Activated T-cell treated with anti-CD3 and anti-CD28 coated beads, Interleukin-2, amount 50 U/mL, for 72 hours (primary cell): ENCODE data around the gene NDUFV1. TPM values are rescaled to one million over a fixed set of nuclear protein-coding genes. Genes with fewer than 3 reads are reported as not detected.
"Not testable (repeated sequence)": the region's sequence is repeated elsewhere in the genome, so short reads cannot be mapped to it uniquely, and the experiment has no call there.

Experiments used
- ATAC-seq, 2 donors: fragments of 150-1000 bp; cut with Tn5 transposase; replicated peaks in 1 of 2; 2 replicates each; pipeline ENCODE4 v1.10.0; 2021; ENCODE audit warnings: moderate library complexity in 2 of 2, mild to moderate bottlenecking in 1 of 2
- DNase-seq, 2 donors: peaks; one replicate each; pipeline ENCODE4 v3.0.0; 2021 to 2022; ENCODE audit warnings: mixed read lengths in 1 of 2
- H3K27ac Mint-ChIP-seq: one replicate; pipeline ENCODE4 v1.8.0; 2022; ENCODE audit warnings: mild to moderate bottlenecking, moderate library complexity, mixed read lengths
- H3K27me3 Mint-ChIP-seq: one replicate; pipeline ENCODE4 v1.8.0; 2022; ENCODE audit warnings: low read depth, mixed read lengths
- H3K36me3 Mint-ChIP-seq, 2 donors: one replicate each; pipeline ENCODE4 v1.8.0; 2022; ENCODE audit warnings: mixed read lengths in 2 of 2, mild to moderate bottlenecking in 1 of 2; ENCODE audit not compliant: insufficient read depth in 2 of 2
- H3K4me1 Mint-ChIP-seq: one replicate; pipeline ENCODE4 v1.8.0; 2022; ENCODE audit warnings: low read depth, mixed read lengths
- H3K4me3 Mint-ChIP-seq, 2 donors: one replicate each; pipeline ENCODE4 v1.8.0; 2022; ENCODE audit warnings: mild to moderate bottlenecking in 2 of 2, mixed read lengths in 2 of 2, moderate library complexity in 2 of 2
- H3K9me3 Mint-ChIP-seq, 2 donors: one replicate each; pipeline ENCODE4 v1.8.0; 2022; ENCODE audit warnings: mixed read lengths in 2 of 2
- total RNA-seq, 2 donors: library from RNA; stranded (reverse); gene quantifications; one replicate each; pipeline ENCODE4 v1.2.3, GENCODE V29; 2022

Gene NDUFV1
- total RNA-seq, 2 donors from 2014 or later = 220 to 244 TPM

- DNase-seq (no peak), ATAC-seq (no peak)
- Mint-ChIP-seq H3K9me3 (no peaks in the 10 kb centered on the region), H3K4me3 (peak overlapping the region; percentile 63 to 66), H3K27me3 (no peaks in the 10 kb centered on the region), H3K36me3 (peaks cover 0 to 2% of the 10 kb centered on the region in 2 donors), H3K27ac (peak overlapping the region; percentile 78), H3K4me1 (peaks cover 37% of the 10 kb centered on the region)
These were observed 10.7 kb downstream of the NDUFV1 start for GRCh38 chr11:67617243-67617953.

- H3K4me3 Mint-ChIP-seq, H3K36me3 Mint-ChIP-seq, H3K9me3 Mint-ChIP-seq, ATAC-seq, DNase-seq, H3K27ac Mint-ChIP-seq, H3K27me3 Mint-ChIP-seq: not testable (repeated sequence)
- H3K4me1 Mint-ChIP-seq = peaks cover 23% of the 10 kb centered on the region
These were observed 12.3 kb downstream of the NDUFV1 start for GRCh38 chr11:67618901-67619659.

- DNase-seq, H3K9me3 Mint-ChIP-seq, H3K4me3 Mint-ChIP-seq, H3K36me3 Mint-ChIP-seq, H3K27me3 Mint-ChIP-seq, ATAC-seq, H3K27ac Mint-ChIP-seq: not testable (repeated sequence)
- H3K4me1 Mint-ChIP-seq = peaks cover 15% of the 10 kb centered on the region
These were observed 13.2 kb downstream of the NDUFV1 start for GRCh38 chr11:67619683-67620618.

GRCh38 chr11:67620621-67621020 lies 13.9 kb downstream of the NDUFV1 start:
- H3K4me3 Mint-ChIP-seq, H3K4me1 Mint-ChIP-seq, ATAC-seq: not testable (repeated sequence)

GRCh38 chr11:67621928-67622327 lies 15.2 kb downstream of the NDUFV1 start:
- not testable (repeated sequence) for H3K36me3 Mint-ChIP-seq, H3K4me3 Mint-ChIP-seq, H3K4me1 Mint-ChIP-seq, H3K9me3 Mint-ChIP-seq, H3K27me3 Mint-ChIP-seq, H3K27ac Mint-ChIP-seq, DNase-seq, ATAC-seq

More at GRCh38 chr11:67620621-67621020, 13.9 kb downstream of the NDUFV1 start:
- not testable (repeated sequence) for DNase-seq, H3K27ac Mint-ChIP-seq, H3K9me3 Mint-ChIP-seq, H3K36me3 Mint-ChIP-seq, H3K27me3 Mint-ChIP-seq

- H3K27me3 Mint-ChIP-seq, H3K4me3 Mint-ChIP-seq, H3K4me1 Mint-ChIP-seq, ATAC-seq, H3K27ac Mint-ChIP-seq, H3K36me3 Mint-ChIP-seq, H3K9me3 Mint-ChIP-seq, DNase-seq: not testable (repeated sequence)
These were observed 16.2 kb downstream of the NDUFV1 start for GRCh38 chr11:67622905-67623304.

GRCh38 chr11:67623795-67624194 lies 17.1 kb downstream of the NDUFV1 start:
- not testable (repeated sequence) for H3K36me3 Mint-ChIP-seq, H3K4me3 Mint-ChIP-seq, H3K27me3 Mint-ChIP-seq, ATAC-seq, H3K4me1 Mint-ChIP-seq, H3K9me3 Mint-ChIP-seq, H3K27ac Mint-ChIP-seq, DNase-seq

- not testable (repeated sequence) for H3K27me3 Mint-ChIP-seq, H3K9me3 Mint-ChIP-seq, ATAC-seq, DNase-seq, H3K4me3 Mint-ChIP-seq, H3K27ac Mint-ChIP-seq, H3K36me3 Mint-ChIP-seq
- H3K4me1 Mint-ChIP-seq = peaks cover 12% of the 10 kb centered on the region
These were observed 19.5 kb downstream of the NDUFV1 start for GRCh38 chr11:67626131-67626833.

GRCh38 chr11:67626970-67627369 lies 20.2 kb downstream of the NDUFV1 start:
- Mint-ChIP-seq H3K9me3 (no peaks in the 10 kb centered on the region), H3K4me3 (no peak overlapping the region), H3K4me1 (peaks cover 12% of the 10 kb centered on the region), H3K27me3 (no peaks in the 10 kb centered on the region), H3K27ac (no peak overlapping the region), H3K36me3 (no peaks in the 10 kb centered on the region)
- ATAC-seq (no peak), DNase-seq (no peak)

- Mint-ChIP-seq H3K4me3 (peak overlapping the region; percentile 30 to 61), H3K4me1 (peaks cover 12% of the 10 kb centered on the region), H3K27me3 (no peaks in the 10 kb centered on the region), H3K36me3 (no peaks in the 10 kb centered on the region), H3K9me3 (no peaks in the 10 kb centered on the region), H3K27ac (no peak overlapping the region)
- no peak for DNase-seq
- no peak for ATAC-seq
These were observed 20.7 kb downstream of the NDUFV1 start for GRCh38 chr11:67627441-67627811.

GRCh38 chr11:67627812-67628624 lies 21.3 kb downstream of the NDUFV1 start:
- peaks cover 12% of the 10 kb centered on the region for H3K4me1 Mint-ChIP-seq
- H3K27me3 Mint-ChIP-seq = no peaks in the 10 kb centered on the region
- peak overlapping the region; percentile 19 to 61 for H3K4me3 Mint-ChIP-seq
- no peak overlapping the region for H3K27ac Mint-ChIP-seq
- H3K36me3 Mint-ChIP-seq = no peaks in the 10 kb centered on the region
- no peak for DNase-seq
- ATAC-seq = no peak
- H3K9me3 Mint-ChIP-seq = no peaks in the 10 kb centered on the region
